ENCODE data around the gene CD79A. TPM values are rescaled to one million over a fixed set of nuclear protein-coding genes. Genes with fewer than 3 reads are reported as not detected.

The CD79A gene
- polyA plus RNA-seq, 1 donor from 2014 or later: not detected

DNA sequence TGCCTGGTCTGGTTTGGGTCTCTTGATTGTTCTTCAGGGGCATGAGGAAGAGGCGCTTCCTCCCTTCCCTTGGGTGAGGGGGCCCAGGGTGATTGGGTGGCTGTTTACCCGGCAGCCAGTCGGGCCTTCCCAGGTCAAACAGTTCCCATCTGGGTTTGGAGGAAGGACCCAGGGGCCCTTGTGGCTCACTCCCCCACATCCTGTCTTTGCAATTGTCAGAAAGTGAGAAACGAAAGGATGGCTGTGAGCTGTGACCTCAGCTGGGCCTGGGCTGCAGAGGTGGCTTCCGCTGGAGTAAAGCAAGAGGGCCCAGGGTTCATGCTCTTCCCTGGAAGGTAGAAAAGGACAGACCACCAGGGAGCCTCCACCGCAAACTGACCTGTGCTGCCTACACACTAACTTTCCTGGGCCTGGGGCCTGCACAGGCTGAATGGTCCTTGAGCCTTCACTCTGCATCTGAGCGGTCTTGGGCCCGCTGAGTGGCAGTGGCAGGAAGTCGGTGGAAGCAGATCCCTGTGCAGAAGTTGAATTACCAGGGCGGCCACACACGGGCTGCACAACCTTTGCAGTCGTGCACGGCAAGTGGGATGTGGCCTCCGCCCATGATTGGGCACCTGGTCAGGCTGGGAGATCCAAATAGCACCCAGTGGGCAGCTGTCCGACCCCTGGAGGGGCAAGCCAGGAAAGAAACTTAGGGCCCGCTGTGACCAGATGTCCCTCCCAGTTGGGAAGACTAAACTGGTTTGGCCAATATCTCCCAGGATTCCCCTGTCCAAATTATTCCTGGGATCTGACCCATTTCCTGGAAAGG, 5.3 kb upstream of the CD79A start:
- Histone ChIP-seq H3K4me3 (ENCODE audit: low read length) (no peak overlapping the region), H4K20me1 (ENCODE audit: insufficient read depth) (no peaks in the 10 kb centered on the region), H3K27me3 (ENCODE audit: insufficient read depth, low read depth, low read length) (no peaks in the 10 kb centered on the region), H3K9ac (ENCODE audit: low read length) (no peak overlapping the region), H3K79me2 (replicated peaks; ENCODE audit: insufficient read depth, low read length) (no peaks in the 10 kb centered on the region), H3K9me2 (ENCODE audit: insufficient read depth, low read length) (no peaks in the 10 kb centered on the region), H3K4me2 (ENCODE audit: low read length) (no peak overlapping the region), H3F3A (ENCODE audit: insufficient read depth, low read length, poor library complexity, severe bottlenecking) (no peaks in the 10 kb centered on the region), H3K9me3 (ENCODE audit: low read length) (no peaks in the 10 kb centered on the region), H2AFZ (ENCODE audit: low read depth, low read length) (no peak overlapping the region), H3K27ac (ENCODE audit: low read length) (no peak overlapping the region), H3K36me3 (ENCODE audit: insufficient read depth, low read length) (no peaks in the 10 kb centered on the region)
- TF ChIP-seq MXI1 (conservative IDR thresholded peaks at IDR 0.05; ENCODE audit: poor library complexity, severe bottlenecking) (no peak), POLR2AphosphoS5 (IDR thresholded peaks at IDR 0.05) (no peak), EP300 (conservative IDR thresholded peaks at IDR 0.05; ENCODE audit: poor library complexity, severe bottlenecking) (no peak), TAF1 (IDR thresholded peaks at IDR 0.05; ENCODE audit: low read depth) (no peak), EZH2 (IDR thresholded peaks at IDR 0.05; ENCODE audit: borderline replicate concordance, insufficient read depth, low read length, poor library complexity, severe bottlenecking) (no peak), SMC3 (conservative IDR thresholded peaks at IDR 0.05; ENCODE audit: poor library complexity) (no peak), RAD21 (conservative IDR thresholded peaks at IDR 0.05) (no peak)
- TF ChIP-seq, protein P1, sequence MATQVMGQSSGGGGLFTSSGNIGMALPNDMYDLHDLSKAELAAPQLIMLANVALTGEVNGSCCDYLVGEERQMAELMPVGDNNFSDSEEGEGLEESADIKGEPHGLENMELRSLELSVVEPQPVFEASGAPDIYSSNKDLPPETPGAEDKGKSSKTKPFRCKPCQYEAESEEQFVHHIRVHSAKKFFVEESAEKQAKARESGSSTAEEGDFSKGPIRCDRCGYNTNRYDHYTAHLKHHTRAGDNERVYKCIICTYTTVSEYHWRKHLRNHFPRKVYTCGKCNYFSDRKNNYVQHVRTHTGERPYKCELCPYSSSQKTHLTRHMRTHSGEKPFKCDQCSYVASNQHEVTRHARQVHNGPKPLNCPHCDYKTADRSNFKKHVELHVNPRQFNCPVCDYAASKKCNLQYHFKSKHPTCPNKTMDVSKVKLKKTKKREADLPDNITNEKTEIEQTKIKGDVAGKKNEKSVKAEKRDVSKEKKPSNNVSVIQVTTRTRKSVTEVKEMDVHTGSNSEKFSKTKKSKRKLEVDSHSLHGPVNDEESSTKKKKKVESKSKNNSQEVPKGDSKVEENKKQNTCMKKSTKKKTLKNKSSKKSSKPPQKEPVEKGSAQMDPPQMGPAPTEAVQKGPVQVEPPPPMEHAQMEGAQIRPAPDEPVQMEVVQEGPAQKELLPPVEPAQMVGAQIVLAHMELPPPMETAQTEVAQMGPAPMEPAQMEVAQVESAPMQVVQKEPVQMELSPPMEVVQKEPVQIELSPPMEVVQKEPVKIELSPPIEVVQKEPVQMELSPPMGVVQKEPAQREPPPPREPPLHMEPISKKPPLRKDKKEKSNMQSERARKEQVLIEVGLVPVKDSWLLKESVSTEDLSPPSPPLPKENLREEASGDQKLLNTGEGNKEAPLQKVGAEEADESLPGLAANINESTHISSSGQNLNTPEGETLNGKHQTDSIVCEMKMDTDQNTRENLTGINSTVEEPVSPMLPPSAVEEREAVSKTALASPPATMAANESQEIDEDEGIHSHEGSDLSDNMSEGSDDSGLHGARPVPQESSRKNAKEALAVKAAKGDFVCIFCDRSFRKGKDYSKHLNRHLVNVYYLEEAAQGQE (IDR thresholded peaks at IDR 0.05; ENCODE audit: borderline replicate concordance): no peak
- TF ChIP-seq, protein P2, sequence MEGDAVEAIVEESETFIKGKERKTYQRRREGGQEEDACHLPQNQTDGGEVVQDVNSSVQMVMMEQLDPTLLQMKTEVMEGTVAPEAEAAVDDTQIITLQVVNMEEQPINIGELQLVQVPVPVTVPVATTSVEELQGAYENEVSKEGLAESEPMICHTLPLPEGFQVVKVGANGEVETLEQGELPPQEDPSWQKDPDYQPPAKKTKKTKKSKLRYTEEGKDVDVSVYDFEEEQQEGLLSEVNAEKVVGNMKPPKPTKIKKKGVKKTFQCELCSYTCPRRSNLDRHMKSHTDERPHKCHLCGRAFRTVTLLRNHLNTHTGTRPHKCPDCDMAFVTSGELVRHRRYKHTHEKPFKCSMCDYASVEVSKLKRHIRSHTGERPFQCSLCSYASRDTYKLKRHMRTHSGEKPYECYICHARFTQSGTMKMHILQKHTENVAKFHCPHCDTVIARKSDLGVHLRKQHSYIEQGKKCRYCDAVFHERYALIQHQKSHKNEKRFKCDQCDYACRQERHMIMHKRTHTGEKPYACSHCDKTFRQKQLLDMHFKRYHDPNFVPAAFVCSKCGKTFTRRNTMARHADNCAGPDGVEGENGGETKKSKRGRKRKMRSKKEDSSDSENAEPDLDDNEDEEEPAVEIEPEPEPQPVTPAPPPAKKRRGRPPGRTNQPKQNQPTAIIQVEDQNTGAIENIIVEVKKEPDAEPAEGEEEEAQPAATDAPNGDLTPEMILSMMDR (IDR thresholded peaks at IDR 0.05; ENCODE audit: poor library complexity, severe bottlenecking): no peak

DNA sequence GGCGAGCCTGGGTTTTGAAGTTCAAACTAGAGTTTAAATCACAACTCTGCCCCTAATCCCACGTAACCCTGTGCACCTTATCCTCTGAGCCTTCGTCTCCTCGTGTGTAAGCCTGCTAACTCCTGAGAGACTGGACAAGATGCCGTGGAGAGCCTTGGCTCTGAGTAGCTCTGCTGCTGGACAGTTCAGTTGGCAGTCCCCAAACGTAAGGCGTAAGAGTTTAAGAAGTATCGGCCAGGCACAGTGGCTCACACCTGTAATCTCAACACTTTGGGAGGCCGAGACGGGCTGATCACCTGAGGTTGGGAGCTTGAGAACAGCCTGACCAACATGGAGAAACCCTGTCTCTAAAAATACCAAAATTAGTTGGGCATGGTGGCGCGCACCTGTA, 4.7 kb upstream of the CD79A start:
- H2AFZ ChIP-seq (ENCODE audit: low read depth, low read length): no peak overlapping the region
- H3K79me2 ChIP-seq (replicated peaks; ENCODE audit: insufficient read depth, low read length): no peaks in the 10 kb centered on the region
- no peak overlapping the region for H3K4me3 ChIP-seq (ENCODE audit: low read length)
- H3K36me3 ChIP-seq (ENCODE audit: insufficient read depth, low read length): no peaks in the 10 kb centered on the region
- H3K27ac ChIP-seq (ENCODE audit: low read length): no peak overlapping the region
- no peaks in the 10 kb centered on the region for H3K9me2 ChIP-seq (ENCODE audit: insufficient read depth, low read length)
- no peaks in the 10 kb centered on the region for H4K20me1 ChIP-seq (ENCODE audit: insufficient read depth)
- TF ChIP-seq, protein P2 (IDR thresholded peaks at IDR 0.05; ENCODE audit: poor library complexity, severe bottlenecking): no peak
- TF ChIP-seq, protein P1 (IDR thresholded peaks at IDR 0.05; ENCODE audit: borderline replicate concordance): no peak
- TF ChIP-seq RAD21 (conservative IDR thresholded peaks at IDR 0.05): no peak
- no peak for TF ChIP-seq TAF1 (IDR thresholded peaks at IDR 0.05; ENCODE audit: low read depth)
- no peak for TF ChIP-seq SMC3 (conservative IDR thresholded peaks at IDR 0.05; ENCODE audit: poor library complexity)
- no peak for TF ChIP-seq EZH2 (IDR thresholded peaks at IDR 0.05; ENCODE audit: borderline replicate concordance, insufficient read depth, low read length, poor library complexity, severe bottlenecking)
- TF ChIP-seq MXI1 (conservative IDR thresholded peaks at IDR 0.05; ENCODE audit: poor library complexity, severe bottlenecking): no peak
- no peak for TF ChIP-seq POLR2AphosphoS5 (IDR thresholded peaks at IDR 0.05)
- no peak for TF ChIP-seq EP300 (conservative IDR thresholded peaks at IDR 0.05; ENCODE audit: poor library complexity, severe bottlenecking)
- no peaks in the 10 kb centered on the region for H3K27me3 ChIP-seq (ENCODE audit: insufficient read depth, low read depth, low read length)
- no peaks in the 10 kb centered on the region for H3F3A ChIP-seq (ENCODE audit: insufficient read depth, low read length, poor library complexity, severe bottlenecking)
- H3K4me2 ChIP-seq (ENCODE audit: low read length): no peak overlapping the region
- H3K9me3 ChIP-seq (ENCODE audit: low read length): no peaks in the 10 kb centered on the region
- H3K9ac ChIP-seq (ENCODE audit: low read length): no peak overlapping the region

Measured in neural cell (in vitro differentiated cells).